NCI-H510A (cell line): ENCODE measurements around the gene FSIP1.

ENCODE experiments used
- DNase-seq: peaks from one replicate; lab custom pipeline; 2025; lab: John Stamatoyannopoulos, UW

The FSIP1 gene

GRCh38 chr15:39582286-39582976 is 200.2 kb downstream of the FSIP1 start:
- no peak for DNase-seq

DNA sequence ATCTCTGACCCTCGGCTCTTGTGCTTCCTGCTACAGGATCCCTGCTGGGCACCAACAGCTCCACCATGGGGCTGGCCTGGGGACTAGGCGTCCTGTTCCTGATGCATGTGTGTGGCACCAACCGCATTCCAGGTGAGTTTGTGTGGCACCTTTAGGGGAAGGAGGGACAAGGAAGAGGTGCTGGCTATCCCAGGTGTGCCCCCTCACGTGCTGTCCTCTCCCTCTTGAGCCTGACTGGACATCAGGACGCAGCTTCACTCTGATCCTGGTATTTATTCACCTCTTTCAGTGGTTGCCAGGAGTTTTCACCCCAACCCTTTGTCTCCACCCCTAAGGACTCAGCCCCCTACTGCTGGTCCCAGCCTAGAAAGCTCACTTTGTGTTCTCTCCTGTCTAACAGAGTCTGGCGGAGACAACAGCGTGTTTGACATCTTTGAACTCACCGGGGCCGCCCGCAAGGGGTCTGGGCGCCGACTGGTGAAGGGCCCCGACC is 200.8 kb downstream of the FSIP1 start:
- DNase-seq: peak; percentile 2

- DNase-seq: no peak
Measured at GRCh38 chr15:39581242-39581792, 201.3 kb downstream of the FSIP1 start.

- DNase-seq: no peak
Measured at GRCh38 chr15:39580485-39581241, 202.0 kb downstream of the FSIP1 start, which contains the start of gene THBS1. Gene THBS1 (plus strand): TSS chr15:39581079. CDS start chr15:39581858, 779 bp downstream.

DNA sequence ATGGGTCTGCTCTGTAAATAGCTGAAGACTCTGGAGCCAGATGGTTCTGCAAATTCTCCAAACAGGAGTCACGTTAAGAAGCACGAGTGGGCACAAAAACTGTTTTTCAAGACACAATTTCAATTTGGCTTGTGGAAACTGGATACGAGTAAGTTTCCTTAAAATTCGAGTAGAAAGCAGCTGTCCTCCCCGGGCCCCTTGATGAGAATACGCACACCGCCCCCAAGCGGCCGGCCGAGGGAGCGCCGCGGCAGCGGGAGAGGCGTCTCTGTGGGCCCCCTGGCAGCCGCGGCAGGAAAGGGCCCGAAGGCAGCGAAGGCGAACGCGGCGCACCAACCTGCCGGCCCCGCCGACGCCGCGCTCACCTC is 202.5 kb downstream of the FSIP1 start:
- DNase-seq: peak; percentile 28

GRCh38 chr15:39579487-39580116 is 203.0 kb downstream of the FSIP1 start:
- DNase-seq: no peak

DNA sequence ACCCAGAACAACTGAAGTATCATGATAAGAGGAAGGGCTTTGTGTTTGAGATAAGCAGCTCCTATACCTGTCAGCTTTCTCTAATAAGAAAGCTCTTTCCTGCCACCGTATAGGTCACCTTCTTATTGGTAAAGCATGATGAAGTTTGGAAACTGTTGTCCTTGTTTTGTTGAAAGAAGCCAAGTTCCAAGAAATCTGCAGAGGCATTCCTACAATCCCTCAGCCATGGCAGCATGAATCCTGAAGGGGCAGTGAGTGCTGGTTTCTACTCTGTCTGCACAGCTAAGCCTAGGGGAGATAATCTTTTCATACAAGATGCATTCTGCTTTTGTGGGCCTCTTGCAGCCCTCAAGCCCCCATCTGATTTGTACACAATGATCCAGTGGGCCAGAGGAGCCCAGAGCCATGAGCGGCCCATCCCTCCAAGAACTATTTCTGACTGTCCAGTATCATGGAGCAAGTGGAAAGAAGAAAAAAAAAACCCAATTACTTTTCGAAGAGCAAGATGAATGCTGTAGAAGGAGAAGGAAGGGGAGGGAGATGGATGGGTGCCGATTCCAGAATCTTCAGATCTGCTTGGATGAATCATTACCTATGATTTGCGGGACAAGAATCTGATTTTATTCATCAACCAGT is 203.7 kb downstream of the FSIP1 start:
- DNase-seq: no peak

DNA sequence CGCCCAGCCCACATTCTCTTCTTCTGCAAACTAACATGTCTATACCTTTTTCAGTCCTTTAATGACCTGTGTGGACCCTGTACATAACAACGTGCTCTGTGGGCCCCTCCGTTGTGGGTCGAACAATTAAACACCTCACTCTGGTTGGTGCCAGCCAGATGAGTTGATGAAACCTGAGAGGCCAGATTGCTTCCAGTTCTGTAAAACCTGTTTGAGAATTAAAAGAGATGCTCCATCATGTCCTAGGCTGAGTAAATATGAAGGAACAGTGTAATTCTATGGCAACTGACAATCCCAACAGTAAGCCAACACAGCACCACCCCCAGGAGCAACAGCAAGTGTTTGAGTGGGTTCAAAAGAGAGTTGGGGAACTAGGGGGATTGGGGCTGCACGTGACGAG is 207.5 kb downstream of the FSIP1 start:
- no peak for DNase-seq

DNA sequence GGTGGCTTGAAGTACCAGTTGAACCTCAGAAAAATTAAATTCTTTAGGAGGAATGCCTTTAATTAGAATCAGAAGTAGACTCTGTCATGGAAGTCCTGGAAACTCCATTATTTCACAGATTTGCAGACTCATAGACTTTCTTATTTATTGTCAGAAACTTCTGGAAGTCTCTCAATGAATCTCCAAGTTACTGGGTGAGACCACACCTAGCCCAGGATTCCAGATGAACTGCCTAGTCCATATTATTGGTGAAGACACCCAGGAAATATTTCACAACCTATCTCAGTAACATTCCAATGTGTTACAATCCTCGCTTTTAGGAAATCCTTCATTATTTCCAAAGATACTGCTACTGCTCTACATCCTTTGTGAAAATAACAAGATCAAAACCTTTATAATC is 208.2 kb downstream of the FSIP1 start:
- no peak for DNase-seq

- DNase-seq: no peak
Measured at GRCh38 chr15:39573844-39574243, 208.8 kb downstream of the FSIP1 start.

DNA sequence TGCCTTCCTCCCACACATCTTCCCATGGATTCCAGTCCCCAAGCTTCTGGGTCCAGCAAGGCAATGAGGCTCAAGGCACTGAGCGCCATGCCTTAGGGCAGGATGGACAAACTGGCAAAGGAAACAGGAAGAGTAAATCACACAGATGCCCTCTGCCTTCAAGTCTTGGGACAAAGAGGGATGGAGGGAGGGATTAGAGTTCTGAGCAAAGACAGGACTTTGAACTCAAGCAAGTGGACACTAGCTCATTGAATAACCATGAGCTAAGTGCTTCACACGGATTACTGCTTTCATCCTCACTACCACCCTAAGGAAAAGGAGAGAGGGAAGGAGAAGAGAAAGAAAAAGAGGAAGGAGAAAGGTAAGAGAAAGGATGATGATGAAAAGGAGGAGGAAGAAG is 209.4 kb downstream of the FSIP1 start:
- DNase-seq: no peak

DNA sequence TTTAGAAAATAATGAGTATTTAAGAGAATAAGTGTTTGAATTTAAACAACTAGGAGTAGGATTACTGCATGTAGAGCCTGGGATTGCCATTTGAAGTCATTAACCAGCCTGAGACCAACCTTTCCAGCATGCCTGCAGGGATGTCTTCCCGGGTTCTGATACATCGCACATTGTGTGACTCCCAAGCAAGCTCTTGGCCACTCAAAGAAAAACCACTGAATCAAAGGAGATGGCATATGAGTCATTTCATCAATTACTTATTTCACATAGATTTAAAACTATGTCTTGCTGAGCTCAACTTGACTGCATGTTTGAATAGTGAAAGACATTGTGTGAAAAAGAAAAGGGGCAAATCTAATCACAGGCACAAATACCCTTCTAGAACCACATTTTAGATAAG is 216.8 kb downstream of the FSIP1 start:
- no peak for DNase-seq

DNA sequence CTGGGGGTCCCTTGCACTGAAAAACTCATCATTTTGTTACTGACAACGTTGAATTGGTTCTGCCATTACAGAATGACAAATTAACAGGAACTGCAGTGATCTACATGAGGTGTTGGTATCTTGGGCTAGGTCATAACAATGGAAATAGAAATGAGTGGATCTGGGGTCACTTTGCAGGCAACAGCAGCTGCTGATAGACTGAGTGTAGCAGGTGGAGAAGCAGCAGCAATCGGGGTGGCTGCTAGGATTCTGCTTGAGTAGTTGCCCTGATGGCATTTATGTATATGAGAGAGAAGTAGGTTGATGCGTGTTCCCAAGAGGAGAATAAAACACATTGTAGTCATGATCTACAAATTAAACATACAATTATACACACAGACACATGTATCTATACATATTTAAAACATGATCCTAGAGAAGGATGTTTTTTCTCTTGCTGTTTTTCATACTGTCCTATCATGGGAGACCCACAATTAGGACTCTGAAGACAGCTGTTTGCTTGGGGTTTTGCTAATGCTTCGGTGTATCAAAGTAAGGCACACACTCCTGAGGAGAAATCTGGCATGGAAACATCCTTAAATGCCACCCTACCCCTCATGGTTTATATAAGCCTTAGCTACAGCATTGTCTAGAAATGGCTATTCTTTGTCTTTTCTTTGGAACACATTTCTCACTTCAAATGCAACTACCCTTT is 217.5 kb downstream of the FSIP1 start:
- no peak for DNase-seq

DNA sequence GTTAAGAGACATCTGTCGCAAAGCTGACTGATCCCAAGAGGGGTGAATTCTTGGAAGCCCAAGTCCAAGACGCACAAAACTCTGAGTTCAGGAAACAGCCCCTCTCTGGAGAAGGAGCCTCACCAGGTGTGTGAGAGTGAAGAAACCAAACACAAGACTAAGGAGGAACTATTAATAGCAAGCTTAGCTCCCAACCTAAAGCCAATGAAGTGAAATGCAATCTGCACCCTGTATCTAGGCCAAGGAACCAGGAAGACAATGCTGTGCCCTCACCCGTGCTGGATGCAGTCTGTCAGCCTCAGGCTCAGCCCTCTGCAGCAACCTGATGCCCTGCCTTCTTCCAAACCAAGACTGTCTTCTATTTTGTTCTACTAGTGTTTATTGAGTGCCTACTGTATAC is 224.2 kb downstream of the FSIP1 start:
- no peak for DNase-seq

DNA sequence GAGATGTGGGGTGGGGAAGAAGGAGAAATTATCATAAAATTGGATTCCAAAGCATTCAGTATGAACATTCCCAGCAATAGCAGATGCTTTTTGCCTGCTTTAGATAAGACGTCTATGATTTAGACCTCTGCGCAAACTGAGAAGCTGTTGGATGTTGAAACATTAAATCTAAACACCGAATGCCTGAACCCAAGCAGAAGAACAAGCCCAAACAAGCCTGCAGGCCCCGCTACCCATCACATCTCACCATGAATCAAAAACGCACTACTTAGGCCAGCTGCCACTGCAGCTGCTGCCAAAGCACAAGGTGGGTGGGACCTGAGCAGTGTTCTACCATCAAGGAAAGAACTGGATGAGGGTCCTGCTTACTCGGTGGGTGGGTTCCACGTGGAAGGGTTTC is 226.2 kb downstream of the FSIP1 start:
- DNase-seq: peak; percentile 14

DNA sequence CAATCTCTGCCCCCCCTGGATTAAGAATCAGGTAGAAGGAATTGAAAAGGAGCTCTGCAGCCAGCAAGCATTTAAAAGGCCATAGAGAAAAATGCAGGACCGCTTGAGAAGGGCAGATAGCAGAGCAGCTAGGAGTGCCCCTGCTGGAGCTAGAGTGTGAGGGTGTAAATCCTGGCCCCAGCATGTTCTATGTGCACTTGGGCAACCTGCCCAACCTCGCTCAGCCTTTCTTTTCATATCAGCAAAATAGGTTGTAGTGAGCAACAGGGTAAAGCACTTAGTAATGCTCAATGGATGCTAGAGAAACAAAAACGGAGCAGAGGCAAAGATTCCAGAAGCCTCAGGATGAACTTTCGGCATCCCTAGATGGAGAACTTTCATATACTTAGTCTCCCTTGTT is 226.8 kb downstream of the FSIP1 start:
- no peak for DNase-seq

- no peak for DNase-seq
Measured at GRCh38 chr15:39554746-39555387, 227.8 kb downstream of the FSIP1 start.

GRCh38 chr15:39553947-39554693 is 228.5 kb downstream of the FSIP1 start:
- DNase-seq: no peak

DNA sequence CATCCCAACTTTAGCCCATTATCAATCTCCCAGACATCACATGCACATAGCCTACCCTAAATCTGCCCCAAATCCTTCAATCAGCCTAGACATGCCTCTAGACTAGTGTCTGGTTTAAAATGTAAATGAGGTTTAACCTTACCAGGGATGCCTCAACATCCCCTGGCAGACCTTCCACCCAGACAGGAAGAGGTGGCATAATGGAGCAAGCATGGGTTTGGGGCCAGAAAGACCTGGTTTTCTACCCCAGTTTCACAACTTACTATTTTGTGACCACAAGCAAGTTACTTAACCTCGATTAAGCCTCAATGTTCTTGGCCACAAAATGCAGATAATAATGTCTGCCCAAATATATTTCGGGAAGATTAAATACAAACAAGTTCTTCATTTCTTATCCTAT is 230.1 kb downstream of the FSIP1 start:
- no peak for DNase-seq

- no peak for DNase-seq
Measured at GRCh38 chr15:39551476-39551875, 231.2 kb downstream of the FSIP1 start.
